VCaP (cell line): ENCODE measurements around the gene VAPA.

ENCODE experiments used
- H3K27ac ChIP-seq: fragments of 450-650 bp; 2 replicates; pipeline ENCODE4 v1.5.1; 2017
- CTCF ChIP-seq: fragments of 450-650 bp; conservative IDR thresholded peaks from 2 replicates; pipeline ENCODE4 v1.5.1; 2017; ENCODE audit warnings: mild to moderate bottlenecking, moderate library complexity

The VAPA gene

DNA sequence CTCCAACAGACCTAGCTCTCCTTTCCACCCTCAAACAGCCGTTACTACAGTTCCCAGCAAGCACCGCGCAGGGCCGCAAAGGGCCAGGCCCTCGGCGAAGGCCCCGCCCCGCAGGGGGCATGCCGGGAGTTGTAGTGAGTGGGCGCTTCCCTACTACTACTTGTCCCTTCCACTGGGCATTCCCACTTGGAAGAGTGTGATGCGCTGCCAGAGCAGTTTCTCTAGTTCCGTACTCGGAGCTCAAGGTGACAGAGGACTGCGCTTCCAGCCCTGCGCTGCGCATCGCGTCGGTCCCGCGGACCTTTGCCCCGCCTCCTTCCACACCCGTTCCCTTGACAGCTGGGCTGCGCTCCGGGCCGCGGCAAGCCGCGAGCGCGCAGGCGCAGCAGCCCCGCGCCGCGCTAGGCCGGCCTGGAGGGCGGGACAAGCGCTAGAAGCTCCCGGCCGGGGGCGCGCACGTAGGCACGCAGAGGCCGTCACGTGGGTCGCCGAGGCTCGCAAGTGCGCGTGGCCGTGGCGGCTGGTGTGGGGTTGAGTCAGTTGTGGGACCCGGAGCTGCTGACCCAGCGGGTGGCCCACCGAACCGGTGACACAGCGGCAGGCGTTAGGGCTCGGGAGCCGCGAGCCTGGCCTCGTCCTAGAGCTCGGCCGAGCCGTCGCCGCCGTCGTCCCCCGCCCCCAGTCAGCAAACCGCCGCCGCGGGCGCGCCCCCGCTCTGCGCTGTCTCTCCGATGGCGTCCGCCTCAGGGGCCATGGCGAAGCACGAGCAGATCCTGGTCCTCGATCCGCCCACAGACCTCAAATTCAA lies at the start of gene VAPA:
TSS of gene VAPA (plus strand) at position 491 of the 808 bp plus-strand sequence. CDS start at position 732, 241 bp downstream.
- peak within 1 kb of the TSS; percentile 97 for H3K27ac ChIP-seq
- TF ChIP-seq CTCF, result no peak

GRCh38 chr18:9865764-9866490 lies 47.9 kb upstream of the VAPA start:
- H3K27ac ChIP-seq, result no peak overlapping the region
- TF ChIP-seq CTCF, result no peak

- no peak for TF ChIP-seq CTCF
- H3K27ac ChIP-seq, result no peak overlapping the region
Measured at GRCh38 chr18:9866627-9867026, 47.2 kb upstream of the VAPA start.

DNA sequence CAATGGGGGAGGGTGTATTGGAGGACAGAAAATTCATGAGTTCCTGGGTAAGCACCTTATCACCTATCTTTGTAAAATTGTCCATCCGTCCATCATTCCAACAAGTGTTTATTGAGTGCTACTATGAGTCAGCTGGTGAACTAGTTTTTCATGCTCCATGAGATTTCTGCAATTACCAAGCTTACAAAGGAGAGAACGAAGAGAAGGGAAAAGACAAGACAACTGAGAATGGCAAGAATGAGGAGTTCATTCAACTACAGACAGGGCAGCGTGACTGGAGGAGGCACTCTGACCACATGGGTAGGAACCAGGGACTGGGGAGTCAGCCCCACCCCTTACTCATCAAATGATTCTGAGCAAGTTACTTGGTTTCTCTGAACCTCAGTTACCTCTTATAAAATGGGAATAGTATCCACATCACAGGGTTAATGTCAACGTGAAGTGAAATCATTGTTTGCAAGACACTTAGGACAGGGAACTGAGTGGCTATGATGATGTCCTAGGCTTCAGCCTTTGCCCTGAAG lies 46.7 kb upstream of the VAPA start:
- no peak overlapping the region for H3K27ac ChIP-seq
- no peak for TF ChIP-seq CTCF

DNA sequence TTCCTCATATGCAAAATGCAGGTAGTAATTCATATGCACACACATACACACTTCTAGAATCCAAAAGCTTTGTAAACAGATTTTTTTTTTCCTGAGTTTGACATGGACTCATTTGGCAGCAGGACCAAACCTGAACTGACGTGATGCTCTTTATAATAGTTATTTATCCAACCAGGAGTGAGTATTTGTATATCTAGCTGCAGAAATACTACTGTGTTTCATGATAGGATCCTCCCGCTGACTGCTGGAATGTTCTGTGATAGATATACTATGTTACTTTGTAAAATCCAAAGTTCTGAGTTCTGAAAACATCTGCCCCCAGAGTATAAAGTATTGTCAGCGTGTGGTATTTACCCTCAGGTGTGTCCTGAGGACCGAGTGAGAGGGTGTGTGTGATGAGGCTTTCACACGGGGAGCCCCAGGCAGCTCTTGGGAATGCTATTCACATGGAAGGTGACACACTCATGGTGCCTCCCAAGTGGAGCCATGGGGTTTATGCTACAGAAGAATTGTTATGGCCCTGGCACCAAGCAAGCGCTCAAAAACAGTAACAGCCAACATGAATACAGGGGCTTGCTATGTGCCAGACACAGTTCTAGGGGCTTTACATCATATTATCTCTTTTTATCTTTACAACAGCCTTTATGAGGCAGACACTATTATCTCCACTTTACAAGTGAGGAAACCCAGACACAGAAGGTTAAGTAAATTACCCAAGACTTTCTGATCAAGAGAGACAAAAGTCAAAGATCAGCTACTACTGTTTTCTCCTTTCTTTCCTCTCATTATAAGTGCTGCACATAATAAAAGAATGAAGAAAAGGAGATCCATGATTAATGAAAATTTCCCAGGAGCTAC lies 44.7 kb upstream of the VAPA start:
- no peak for TF ChIP-seq CTCF
- H3K27ac ChIP-seq, result no peak overlapping the region

GRCh38 chr18:9869715-9870430 lies 43.9 kb upstream of the VAPA start:
- H3K27ac ChIP-seq, result no peak overlapping the region
- TF ChIP-seq CTCF, result no peak
